BJ (cell line): ENCODE measurements around the gene KRT26. TPM values are rescaled to one million over a fixed set of nuclear protein-coding genes. Genes with fewer than 3 reads are reported as not detected.

Source experiments
- CTCF ChIA-PET: fragments of 350-600 bp; formaldehyde crosslinking; extraction: SDS; loops from one replicate; lab custom pipeline; 2021; ENCODE audit warnings: antibody characterized with exemption, inconsistent platforms; lab: Yijun Ruan, JAX
- POLR2A ChIA-PET: fragments of 300-600 bp; sonication (Branson Sonifier 250); formaldehyde crosslinking; extraction: SDS; loops from one replicate; lab custom pipeline; 2021; ENCODE audit warnings: antibody characterized with exemption; lab: Charles Lee
- DNase-seq: peaks from one replicate; pipeline ENCODE4 v3.0.0-alpha.2; 2011; ENCODE audit warnings: low read depth
- H3K27me3 ChIP-seq: 2 replicates; pipeline ENCODE4 v1.6.0; 2011; ENCODE audit warnings: low read length; ENCODE audit not compliant: control insufficient read depth, insufficient read depth
- H3K36me3 ChIP-seq: 2 replicates; pipeline ENCODE4 v1.5.1; 2011; ENCODE audit warnings: low read length; ENCODE audit not compliant: control insufficient read depth, insufficient read depth
- H3K4me3 ChIP-seq: 2 replicates; pipeline ENCODE4 v1.5.1; 2011; ENCODE audit warnings: low read depth, mild to moderate bottlenecking, control low read depth, low read length
- CTCF ChIP-seq: IDR thresholded peaks from 2 replicates; pipeline ENCODE4 v1.5.1; 2011; ENCODE audit warnings: low read depth, mild to moderate bottlenecking, control low read depth, inconsistent platforms, low read length, moderate library complexity; ENCODE audit not compliant: insufficient read depth
- polyA plus RNA-seq: library from polyadenylated mRNA; depleted of rRNA; stranded (reverse); fragments of >200 nt; gene quantifications from 2 replicates; pipeline ENCODE4 v1.2.3, GENCODE V29; 2011; rRNA removed

The KRT26 gene
- polyA plus RNA-seq, 1 experiment, result not detected

DNA sequence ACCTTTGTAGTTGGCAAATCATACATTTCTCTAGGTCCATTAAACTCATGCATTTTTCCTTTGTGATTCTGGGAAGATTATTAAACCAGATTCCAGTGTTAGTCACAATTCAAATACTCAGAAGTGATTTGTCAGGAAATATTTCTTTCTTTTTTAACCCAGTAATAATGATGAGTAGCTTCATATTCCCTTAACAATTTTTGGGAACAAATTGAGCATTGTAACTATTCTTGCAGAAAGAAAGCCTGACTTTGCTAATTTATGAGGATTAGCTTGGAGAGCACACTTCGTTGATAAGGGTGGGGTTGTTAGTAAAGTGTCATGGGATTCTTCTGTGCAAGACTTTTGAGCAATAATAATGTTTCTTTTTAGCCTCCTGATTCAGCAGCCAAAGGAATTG lies 49.8 kb downstream of the KRT26 start:
- no peak for TF ChIP-seq CTCF
- DNase-seq, result no peak
- no peak overlapping the region for H3K4me3 ChIP-seq
- peaks cover 6% of the 10 kb centered on the region; the same call in 1 of the 2 replicates for H3K27me3 ChIP-seq
- no peaks in the 10 kb centered on the region for H3K36me3 ChIP-seq
- ChIA-PET POLR2A (no interaction called here), CTCF (interaction anchor here (1.8 kb wide), 1 partner anchor 18 kb away, joined by 4 read pairs; the partner anchor contains the start of gene KRT24)

- no peak for DNase-seq
- TF ChIP-seq CTCF, result no peak
- ChIA-PET CTCF (no interaction called here), POLR2A (no interaction called here)
- peaks cover 6% of the 10 kb centered on the region; the same call in 1 of the 2 replicates for H3K27me3 ChIP-seq
- no peaks in the 10 kb centered on the region for H3K36me3 ChIP-seq
- no peak overlapping the region for H3K4me3 ChIP-seq
Measured at GRCh38 chr17:40720899-40721298, 51.1 kb downstream of the KRT26 start.

DNA sequence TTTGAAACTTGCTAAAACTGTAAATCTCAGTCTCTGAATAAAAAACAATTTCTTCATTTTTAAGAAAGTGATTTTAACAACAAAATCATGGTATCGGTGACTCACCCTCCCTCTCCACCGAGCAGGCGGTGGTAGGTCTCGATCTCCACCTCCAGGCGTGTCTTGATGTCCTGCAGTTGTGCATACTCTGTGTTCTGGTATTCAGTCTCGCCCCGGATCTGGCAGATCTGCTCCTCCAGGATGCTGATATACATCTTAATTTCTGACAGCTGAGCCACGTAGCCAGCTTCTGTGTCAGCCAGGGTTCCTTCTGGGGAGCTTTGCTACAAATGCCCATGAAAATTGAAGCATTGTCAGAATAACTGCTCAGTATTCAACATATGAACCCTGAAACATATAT lies 53.1 kb downstream of the KRT26 start:
- Histone ChIP-seq H3K36me3 (no peaks in the 10 kb centered on the region), H3K4me3 (no peak overlapping the region), H3K27me3 (peaks cover 10% of the 10 kb centered on the region; the same call in 1 of the 2 replicates)
- no peak for TF ChIP-seq CTCF
- POLR2A ChIA-PET, result no interaction called here
- CTCF ChIA-PET, result interaction anchor here (1.3 to 2.2 kb wide), 3 partner anchors 18 to 55 kb away, joined by 3 to 7 read pairs (median 4); no protein-coding TSS in a partner anchor
- no peak for DNase-seq

DNA sequence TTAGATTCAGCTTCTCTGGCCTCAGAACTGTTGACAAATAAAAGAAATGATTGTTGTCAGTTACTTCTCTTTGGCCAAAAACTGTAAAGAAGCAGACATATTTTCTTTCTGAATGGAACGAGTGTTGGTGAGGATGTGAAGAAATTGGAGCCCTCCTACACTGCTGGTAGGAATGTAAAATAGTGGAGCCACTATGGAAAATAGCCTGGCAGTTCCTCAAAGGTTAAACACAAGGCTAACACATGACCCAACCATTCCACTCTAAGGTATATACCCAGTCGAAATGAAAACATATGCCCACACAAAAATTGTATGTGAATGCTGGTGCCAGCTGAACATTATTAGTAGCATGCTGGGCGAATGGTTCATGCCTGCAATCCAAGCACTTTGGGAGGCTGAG lies 54.2 kb downstream of the KRT26 start:
- ChIA-PET CTCF (interaction anchor here (1.7 to 2.2 kb wide), 2 partner anchors 24 to 56 kb away, joined by 4 to 7 read pairs; no protein-coding TSS in a partner anchor), POLR2A (interaction anchor here (0.6 kb wide), 1 partner anchor 997 kb away, joined by 6 read pairs; no protein-coding TSS in a partner anchor)
- DNase-seq, result no peak
- Histone ChIP-seq H3K4me3 (no peak overlapping the region), H3K27me3 (peaks cover 11% of the 10 kb centered on the region), H3K36me3 (no peaks in the 10 kb centered on the region)
- TF ChIP-seq CTCF, result no peak

Other genes with a start within 250 kb of the KRT26 start
- 0.07 and 0.45 TPM in 2 replicates for gene CCR7, start 206.7 kb downstream of the KRT26 start, polyA plus RNA-seq
- 54.6 and 64.0 TPM in 2 replicates for gene SMARCE1, start 124.4 kb downstream of the KRT26 start, polyA plus RNA-seq
- not detected in 2 replicates for gene KRT222, start 107.0 kb downstream of the KRT26 start, polyA plus RNA-seq
- gene KRT24, start 68.4 kb downstream of the KRT26 start, polyA plus RNA-seq, result not detected in 2 replicates
- not detected in 2 replicates for gene KRT25, start 16.9 kb downstream of the KRT26 start, polyA plus RNA-seq
- not detected in 2 replicates for gene KRT27, start 10.3 kb upstream of the KRT26 start, polyA plus RNA-seq
- not detected in 2 replicates for gene KRT28, start 27.8 kb upstream of the KRT26 start, polyA plus RNA-seq
- 6.4 and 16.1 TPM in 2 replicates for gene KRT10, start 50.4 kb upstream of the KRT26 start, polyA plus RNA-seq
- not detected in 2 replicates for gene KRT12, start 95.0 kb upstream of the KRT26 start, polyA plus RNA-seq
- not detected in 2 replicates for gene KRT20, start 113.0 kb upstream of the KRT26 start, polyA plus RNA-seq
- gene KRT23, start 165.4 kb upstream of the KRT26 start, polyA plus RNA-seq, result 0.09 and 0.11 TPM in 2 replicates
- gene KRT39, start 194.7 kb upstream of the KRT26 start, polyA plus RNA-seq, result not detected in 2 replicates
- gene KRT40, start 212.1 kb upstream of the KRT26 start, polyA plus RNA-seq, result not detected in 2 replicates
- not detected in 2 replicates for gene KRTAP3-3, start 222.0 kb upstream of the KRT26 start, polyA plus RNA-seq
- gene KRTAP3-2, start 227.7 kb upstream of the KRT26 start, polyA plus RNA-seq, result not detected in 2 replicates
- 0.16 TPM in 1 of 2 replicates, not detected in the other for gene KRTAP3-1, start 236.9 kb upstream of the KRT26 start, polyA plus RNA-seq